Karpas-422 (cell line): ENCODE measurements around the gene SDK1. TPM values are rescaled to one million over a fixed set of nuclear protein-coding genes. Genes with fewer than 3 reads are reported as not detected.

Experiments used
- DNase-seq: peaks from one replicate; pipeline ENCODE4 v3.0.0-alpha.2; 2015
- H2AFZ ChIP-seq: fragments of 200-600 bp; sonication (generic); 2 replicates; pipeline ENCODE4 v1.6.1; 2014; ENCODE audit warnings: antibody characterized with exemption, low read length, mixed read lengths
- H3K27ac ChIP-seq: fragments of 200-600 bp; sonication (generic); 2 replicates; pipeline ENCODE4 v1.5.1; 2014; ENCODE audit warnings: mild to moderate bottlenecking, low read length, moderate library complexity
- H3K27me3 ChIP-seq: fragments of 200-600 bp; sonication (generic); 2 replicates; pipeline ENCODE4 v1.6.1; 2014; ENCODE audit warnings: low read length, mixed read lengths
- H3K36me3 ChIP-seq: fragments of 200-600 bp; sonication (generic); 2 replicates; pipeline ENCODE4 v1.6.1; 2014; ENCODE audit warnings: low read length, mixed read lengths; ENCODE audit not compliant: insufficient read depth
- H3K4me1 ChIP-seq: fragments of 200-600 bp; sonication (generic); 2 replicates; pipeline ENCODE4 v1.6.1; 2014; ENCODE audit warnings: mild to moderate bottlenecking, low read length, mixed read lengths
- H3K4me2 ChIP-seq: fragments of 200-600 bp; sonication (generic); 2 replicates; pipeline ENCODE4 v1.6.1; 2014; ENCODE audit warnings: low read length, low read depth, mild to moderate bottlenecking; ENCODE audit not compliant: poor library complexity, severe bottlenecking
- H3K4me3 ChIP-seq: fragments of 200-600 bp; sonication (generic); 2 replicates; pipeline ENCODE4 v1.5.1; 2014; ENCODE audit warnings: mild to moderate bottlenecking, antibody characterized with exemption, low read length, mixed read lengths
- H3K79me2 ChIP-seq: fragments of 200-600 bp; sonication (generic); 2 replicates; pipeline ENCODE4 v1.6.1; 2014; ENCODE audit warnings: mild to moderate bottlenecking, low read length, mixed read lengths
- H3K9ac ChIP-seq: fragments of 200-600 bp; sonication (generic); 2 replicates; pipeline ENCODE4 v1.6.0; 2014; ENCODE audit warnings: low read length
- H3K9me2 ChIP-seq: fragments of 200-600 bp; sonication (generic), shearing (Covaris generic); replicated peaks from 2 replicates; pipeline ENCODE4 v1.6.0; 2014; ENCODE audit warnings: mild to moderate bottlenecking, low read length, moderate library complexity; ENCODE audit not compliant: insufficient read depth
- H3K9me3 ChIP-seq: fragments of 300-700, 200-600 bp; sonication (generic); 2 replicates; pipeline ENCODE4 v1.6.1; 2014; ENCODE audit warnings: low read length, mixed read lengths
- H4K20me1 ChIP-seq: fragments of 200-600 bp; sonication (generic); 2 replicates; pipeline ENCODE4 v1.6.1; 2014; ENCODE audit warnings: mild to moderate bottlenecking, antibody characterized with exemption, low read length, low read depth; ENCODE audit not compliant: insufficient read depth
- total RNA-seq: library from RNA; depleted of rRNA; stranded (reverse); fragments of >200 nt; shearing (Covaris generic); gene quantifications from 2 replicates; pipeline ENCODE4 v1.2.3, GENCODE V29; 2014; ENCODE audit warnings: low replicate concordance

The SDK1 gene
- total RNA-seq, 1 experiment from 2014 or later: not detected

GRCh38 chr7:4149645-4150044 is 848.6 kb downstream of the SDK1 start:
- Histone ChIP-seq H3K9ac (no peak overlapping the region), H3K9me3 (no peaks in the 10 kb centered on the region), H3K9me2 (no peaks in the 10 kb centered on the region), H3K27me3 (no peaks in the 10 kb centered on the region), H3K36me3 (no peaks in the 10 kb centered on the region), H3K27ac (no peak overlapping the region), H4K20me1 (no peaks in the 10 kb centered on the region), H3K4me2 (no peak overlapping the region), H2AFZ (no peak overlapping the region), H3K4me3 (no peak overlapping the region), H3K79me2 (no peaks in the 10 kb centered on the region), H3K4me1 (no peaks in the 10 kb centered on the region)
- DNase-seq: no peak

GRCh38 chr7:4150731-4151130 is 849.7 kb downstream of the SDK1 start:
- H3K4me3 ChIP-seq: no peak overlapping the region
- no peak for DNase-seq
- H2AFZ ChIP-seq: no peak overlapping the region
- no peaks in the 10 kb centered on the region for H4K20me1 ChIP-seq
- no peaks in the 10 kb centered on the region for H3K27me3 ChIP-seq
- H3K9me2 ChIP-seq: no peaks in the 10 kb centered on the region
- no peaks in the 10 kb centered on the region for H3K4me1 ChIP-seq
- no peaks in the 10 kb centered on the region for H3K36me3 ChIP-seq
- H3K9ac ChIP-seq: no peak overlapping the region
- H3K79me2 ChIP-seq: no peaks in the 10 kb centered on the region
- H3K4me2 ChIP-seq: no peak overlapping the region
- no peaks in the 10 kb centered on the region for H3K9me3 ChIP-seq
- H3K27ac ChIP-seq: no peak overlapping the region

DNA sequence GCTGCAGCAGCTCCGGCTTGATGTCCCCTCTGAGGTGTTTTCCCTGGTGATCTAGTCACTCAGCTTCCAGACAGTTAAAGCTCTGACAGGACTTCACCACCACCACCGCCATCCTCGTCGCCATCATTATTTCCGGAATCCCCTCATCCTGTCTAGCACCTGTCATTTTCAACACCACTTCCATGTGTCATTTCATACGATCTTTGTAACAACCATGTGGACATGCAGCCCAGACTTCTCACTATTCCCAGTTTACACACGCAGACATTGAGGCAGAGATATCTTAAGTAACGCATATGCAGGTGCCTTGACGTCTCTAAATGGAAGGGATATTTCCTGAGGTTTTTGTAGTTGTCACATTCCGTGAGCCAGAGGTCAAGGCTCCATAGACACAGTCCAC is 850.5 kb downstream of the SDK1 start:
- no peak overlapping the region for H2AFZ ChIP-seq
- no peak overlapping the region for H3K9ac ChIP-seq
- no peaks in the 10 kb centered on the region for H4K20me1 ChIP-seq
- no peaks in the 10 kb centered on the region for H3K36me3 ChIP-seq
- H3K9me2 ChIP-seq: no peaks in the 10 kb centered on the region
- H3K27me3 ChIP-seq: no peaks in the 10 kb centered on the region
- H3K9me3 ChIP-seq: no peaks in the 10 kb centered on the region
- no peak overlapping the region for H3K4me3 ChIP-seq
- no peaks in the 10 kb centered on the region for H3K79me2 ChIP-seq
- no peak for DNase-seq
- H3K4me2 ChIP-seq: no peak overlapping the region
- no peak overlapping the region for H3K27ac ChIP-seq
- no peaks in the 10 kb centered on the region for H3K4me1 ChIP-seq

DNA sequence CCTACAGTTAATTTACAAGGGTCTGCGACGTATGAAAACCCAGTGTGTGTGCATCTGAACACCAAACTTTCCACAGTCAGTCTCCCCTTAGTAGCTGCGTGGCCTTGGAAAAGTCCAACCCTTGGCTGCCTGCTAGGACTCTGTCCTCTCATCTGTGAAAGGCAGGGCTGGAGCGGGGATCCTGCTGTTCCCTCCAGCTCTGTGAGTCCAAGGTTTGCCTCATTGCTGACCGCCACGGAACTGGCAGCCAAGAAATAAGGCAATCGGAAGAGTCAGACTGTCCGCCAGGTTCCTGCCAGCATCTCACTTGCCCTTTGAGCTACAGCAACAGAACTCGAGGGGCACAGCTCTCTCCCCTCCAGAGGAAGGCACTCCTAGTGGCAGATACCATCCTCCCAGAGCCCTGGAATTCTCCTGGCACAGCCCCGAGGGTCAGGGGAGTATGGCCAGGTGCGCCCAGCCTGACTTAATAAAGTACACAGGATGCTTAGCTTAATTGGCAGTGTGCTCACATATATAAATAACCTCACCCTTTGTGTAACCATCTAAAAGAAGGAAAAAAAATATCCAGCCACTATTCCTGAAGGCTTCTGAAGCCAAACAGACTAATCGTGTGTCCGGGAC is 851.0 kb downstream of the SDK1 start:
- no peaks in the 10 kb centered on the region for H4K20me1 ChIP-seq
- H3K36me3 ChIP-seq: no peaks in the 10 kb centered on the region
- no peaks in the 10 kb centered on the region for H3K9me3 ChIP-seq
- no peak overlapping the region for H3K27ac ChIP-seq
- DNase-seq: no peak
- no peaks in the 10 kb centered on the region for H3K79me2 ChIP-seq
- H2AFZ ChIP-seq: no peak overlapping the region
- no peaks in the 10 kb centered on the region for H3K27me3 ChIP-seq
- no peaks in the 10 kb centered on the region for H3K9me2 ChIP-seq
- H3K4me2 ChIP-seq: no peak overlapping the region
- H3K4me3 ChIP-seq: no peak overlapping the region
- H3K9ac ChIP-seq: no peak overlapping the region
- H3K4me1 ChIP-seq: no peaks in the 10 kb centered on the region

- Histone ChIP-seq H3K4me2 (no peak overlapping the region), H3K4me3 (no peak overlapping the region), H3K9me2 (no peaks in the 10 kb centered on the region), H3K9me3 (no peaks in the 10 kb centered on the region), H3K27ac (no peak overlapping the region), H3K4me1 (no peaks in the 10 kb centered on the region), H4K20me1 (no peaks in the 10 kb centered on the region), H3K9ac (no peak overlapping the region), H3K27me3 (no peaks in the 10 kb centered on the region), H2AFZ (no peak overlapping the region), H3K79me2 (no peaks in the 10 kb centered on the region), H3K36me3 (no peaks in the 10 kb centered on the region)
- no peak for DNase-seq
These were observed 854.0 kb downstream of the SDK1 start for GRCh38 chr7:4154882-4155535.

DNA sequence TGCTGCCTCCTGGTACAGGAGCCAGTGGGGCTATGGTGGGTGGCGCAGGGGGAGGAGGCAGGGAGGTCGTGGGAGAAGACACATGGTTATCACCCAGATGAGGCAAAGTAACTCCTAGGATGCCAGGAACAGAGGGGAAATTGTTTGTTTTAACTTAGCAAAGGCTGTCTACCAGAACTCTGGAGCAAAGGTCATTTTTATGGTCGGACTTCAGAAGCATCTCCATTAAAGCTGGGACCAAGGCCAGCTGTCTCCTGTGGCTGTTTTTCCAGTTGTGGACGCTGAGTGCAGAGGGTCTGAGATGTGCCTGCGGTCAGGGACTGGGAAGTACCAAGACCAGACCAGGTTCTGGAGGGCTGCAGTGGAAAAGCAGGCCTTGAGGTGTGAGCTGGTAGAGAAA is 855.1 kb downstream of the SDK1 start:
- H3K27ac ChIP-seq: no peak overlapping the region
- no peak overlapping the region for H3K9ac ChIP-seq
- no peaks in the 10 kb centered on the region for H4K20me1 ChIP-seq
- H3K9me3 ChIP-seq: no peaks in the 10 kb centered on the region
- H3K4me3 ChIP-seq: no peak overlapping the region
- no peaks in the 10 kb centered on the region for H3K79me2 ChIP-seq
- no peak for DNase-seq
- no peaks in the 10 kb centered on the region for H3K4me1 ChIP-seq
- no peaks in the 10 kb centered on the region for H3K9me2 ChIP-seq
- H3K27me3 ChIP-seq: no peaks in the 10 kb centered on the region
- no peak overlapping the region for H3K4me2 ChIP-seq
- no peaks in the 10 kb centered on the region for H3K36me3 ChIP-seq
- no peak overlapping the region for H2AFZ ChIP-seq

DNA sequence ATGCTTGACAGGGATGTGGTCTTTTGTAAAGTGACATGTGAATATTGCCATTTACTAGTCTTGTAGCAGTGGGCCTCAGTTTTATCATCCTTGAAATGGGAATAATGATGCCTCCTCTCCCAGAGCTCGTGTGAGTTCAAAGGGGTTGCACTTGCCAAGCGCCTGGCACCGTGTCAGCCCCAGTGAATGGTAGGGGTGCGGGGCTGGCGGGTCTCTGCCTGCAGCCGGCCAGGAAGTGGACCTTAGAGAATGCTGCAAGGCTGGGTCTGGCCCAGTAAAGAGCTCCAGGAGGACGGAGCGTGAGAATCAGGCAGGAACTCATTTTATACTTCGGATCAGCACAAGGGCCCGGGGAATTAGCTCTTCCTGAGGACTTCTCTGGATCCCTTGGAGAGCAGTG is 856.6 kb downstream of the SDK1 start:
- H3K27ac ChIP-seq: no peak overlapping the region
- no peaks in the 10 kb centered on the region for H4K20me1 ChIP-seq
- H3K4me1 ChIP-seq: no peaks in the 10 kb centered on the region
- no peak overlapping the region for H3K4me3 ChIP-seq
- H3K9me3 ChIP-seq: no peaks in the 10 kb centered on the region
- no peaks in the 10 kb centered on the region for H3K36me3 ChIP-seq
- H3K27me3 ChIP-seq: no peaks in the 10 kb centered on the region
- DNase-seq: no peak
- no peak overlapping the region for H3K9ac ChIP-seq
- H3K9me2 ChIP-seq: no peaks in the 10 kb centered on the region
- H3K79me2 ChIP-seq: no peaks in the 10 kb centered on the region
- no peak overlapping the region for H2AFZ ChIP-seq
- H3K4me2 ChIP-seq: no peak overlapping the region

DNA sequence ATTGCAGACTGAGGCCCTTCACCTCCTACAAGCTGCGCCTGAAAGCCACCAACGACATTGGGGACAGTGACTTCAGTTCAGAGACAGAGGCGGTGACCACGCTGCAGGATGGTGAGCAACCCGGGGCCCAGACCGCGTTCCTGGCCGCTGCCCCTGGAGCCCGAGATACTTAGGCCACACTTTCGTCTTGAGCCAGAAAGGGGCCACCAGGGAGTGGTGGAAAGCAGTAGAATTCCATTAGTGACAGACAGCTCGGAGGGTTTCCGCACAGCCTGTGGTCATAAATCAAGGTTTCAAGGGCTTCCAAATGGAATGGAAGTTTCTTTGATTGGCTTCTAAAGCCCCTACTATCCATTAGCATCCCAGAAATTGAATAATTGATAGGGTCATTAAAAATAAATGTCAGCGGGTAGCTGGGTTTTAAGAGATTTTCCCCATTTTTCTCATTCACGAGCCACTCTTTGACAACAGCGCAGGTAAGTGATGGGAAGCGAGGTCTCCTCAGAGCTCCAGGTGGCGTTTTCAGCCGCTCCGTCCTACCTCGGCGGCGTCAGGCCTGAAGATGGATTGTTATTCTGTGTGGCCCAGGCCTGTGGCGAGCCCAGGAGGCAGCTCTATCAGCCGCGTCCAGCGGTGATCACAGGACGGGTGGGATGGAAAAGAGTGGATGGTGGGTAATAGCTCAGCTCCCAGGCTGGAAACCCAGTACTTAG is 857.5 kb downstream of the SDK1 start:
- no peaks in the 10 kb centered on the region for H4K20me1 ChIP-seq
- no peaks in the 10 kb centered on the region for H3K36me3 ChIP-seq
- no peak overlapping the region for H3K4me2 ChIP-seq
- no peak overlapping the region for H2AFZ ChIP-seq
- no peak overlapping the region for H3K27ac ChIP-seq
- H3K9ac ChIP-seq: no peak overlapping the region
- no peaks in the 10 kb centered on the region for H3K9me3 ChIP-seq
- no peak for DNase-seq
- no peak overlapping the region for H3K4me3 ChIP-seq
- H3K79me2 ChIP-seq: no peaks in the 10 kb centered on the region
- no peaks in the 10 kb centered on the region for H3K4me1 ChIP-seq
- H3K27me3 ChIP-seq: no peaks in the 10 kb centered on the region
- H3K9me2 ChIP-seq: no peaks in the 10 kb centered on the region
